D721Med (cell line): ENCODE data around the gene POLR1B.
"Not testable (repeated sequence)": the region's sequence is repeated elsewhere in the genome, so short reads cannot be mapped to it uniquely, and the experiment has no call there.

Experiments
- DNase-seq: peaks from one replicate; pipeline ENCODE4 v3.0.0; 2011; ENCODE audit warnings: low spot score; ENCODE audit not compliant: insufficient read length
- FAIRE-seq: peaks from 2 replicates; lab custom pipeline; 2011; peaks lifted over from hg19 to GRCh38; lab: Jason Lieb, UNC
- CTCF ChIP-seq: IDR thresholded peaks from 2 replicates; pipeline ENCODE4 v1.5.1; 2012; ENCODE audit warnings: mild to moderate bottlenecking, control low read depth; ENCODE audit not compliant: insufficient read depth; ENCODE audit errors: missing control alignments

POLR1B gene

GRCh38 chr2:112602917-112603316, 60.7 kb downstream of the POLR1B start:
- no peak for DNase-seq
- no peak for FAIRE-seq
- no peak for TF ChIP-seq CTCF

- DNase-seq: no peak
- TF ChIP-seq CTCF: no peak
- no peak for FAIRE-seq
These were observed 61.5 kb downstream of the POLR1B start for GRCh38 chr2:112603731-112604130.

GRCh38 chr2:112604952-112605351, 62.7 kb downstream of the POLR1B start:
- DNase-seq: no peak
- no peak for TF ChIP-seq CTCF
- FAIRE-seq: no peak

GRCh38 chr2:112605926-112606325, 63.7 kb downstream of the POLR1B start:
- no peak for TF ChIP-seq CTCF
- FAIRE-seq (no peak), DNase-seq (no peak)

- no peak for FAIRE-seq
- TF ChIP-seq CTCF: no peak
- DNase-seq: no peak
These were observed 64.3 kb downstream of the POLR1B start for GRCh38 chr2:112606547-112606946.

- FAIRE-seq (no peak), DNase-seq (no peak)
- no peak for TF ChIP-seq CTCF
These were observed 65.6 kb downstream of the POLR1B start for GRCh38 chr2:112607680-112608438.

- not testable (repeated sequence) for FAIRE-seq, DNase-seq
These were observed 67.1 kb downstream of the POLR1B start for GRCh38 chr2:112609320-112609719.

- FAIRE-seq: not testable (repeated sequence)
These were observed 70.0 kb downstream of the POLR1B start for GRCh38 chr2:112612283-112612682.

More at GRCh38 chr2:112612283-112612682, 70.0 kb downstream of the POLR1B start:
- not testable (repeated sequence) for DNase-seq
